ENCODE measurements around the gene CBFA2T2. TPM values are rescaled to one million over a fixed set of nuclear protein-coding genes. Genes with fewer than 3 reads are reported as not detected.
"Not testable (repeated sequence)": the region's sequence is repeated elsewhere in the genome, so short reads cannot be mapped to it uniquely, and the experiment has no call there.

The CBFA2T2 gene
- total RNA-seq, 1 experiment from 2014 or later, result 7.7 TPM

DNA sequence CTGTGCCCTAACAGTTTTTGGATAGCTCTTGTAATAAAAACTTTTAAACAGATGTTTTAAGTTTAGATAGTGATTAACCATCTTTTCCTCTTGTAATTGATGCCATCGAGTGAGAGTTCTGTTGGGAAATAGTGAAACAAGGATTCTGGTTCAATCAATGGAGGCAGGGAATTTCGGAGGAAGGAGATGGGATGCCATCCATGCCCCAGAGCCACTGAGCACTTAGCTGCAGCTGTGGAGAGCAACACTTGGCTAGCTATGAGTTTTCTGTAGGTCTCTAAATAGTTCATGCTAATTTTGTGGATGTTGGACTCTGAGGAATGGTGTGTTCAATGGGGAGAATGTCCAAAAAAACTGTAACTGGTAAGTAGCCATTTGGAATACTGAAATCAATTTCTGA lies 16.7 kb downstream of the CBFA2T2 start:
- no peak for DNase-seq (ENCODE audit: low read depth)

DNA sequence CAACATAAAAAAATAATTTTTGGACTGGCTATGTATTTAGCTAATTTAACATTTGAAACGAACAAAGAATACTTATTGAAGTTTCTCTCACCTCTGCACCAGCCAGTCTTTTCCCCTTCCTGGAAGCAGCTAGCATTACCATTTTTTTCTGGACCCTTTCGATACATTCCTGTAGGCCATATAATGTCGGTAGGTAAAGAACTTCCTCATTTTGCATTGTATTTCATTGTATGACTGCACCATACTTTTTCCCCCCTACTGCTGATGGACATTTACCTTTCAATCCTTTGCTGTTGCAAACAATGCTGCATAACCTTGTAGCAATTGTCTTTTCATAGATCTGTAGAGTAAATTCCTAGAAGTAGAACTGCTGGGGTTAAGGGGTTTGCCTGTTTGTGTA lies 17.6 kb downstream of the CBFA2T2 start:
- no peak for DNase-seq (ENCODE audit: low read depth)

DNA sequence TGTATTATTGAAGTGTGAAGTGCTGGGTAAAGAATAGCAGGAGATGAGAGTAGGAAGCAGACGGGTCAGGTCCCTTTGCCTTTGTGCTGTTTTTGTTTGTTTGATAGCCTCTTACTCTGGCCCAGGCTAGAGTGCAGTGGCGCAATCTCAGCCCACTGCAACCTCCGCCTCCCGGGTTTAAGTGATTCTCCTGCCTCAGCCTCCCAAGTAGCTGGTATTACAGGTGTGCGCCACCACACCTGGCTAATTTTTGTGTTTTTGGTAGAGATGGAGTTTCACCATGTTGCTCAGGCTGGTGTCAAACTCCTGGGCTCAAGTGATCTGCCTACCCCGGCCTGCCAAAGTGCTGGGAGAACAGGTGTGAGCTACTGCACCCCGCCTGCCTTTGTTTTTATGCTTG lies 18.1 kb downstream of the CBFA2T2 start:
- DNase-seq (ENCODE audit: low read depth), result not testable (repeated sequence)

DNA sequence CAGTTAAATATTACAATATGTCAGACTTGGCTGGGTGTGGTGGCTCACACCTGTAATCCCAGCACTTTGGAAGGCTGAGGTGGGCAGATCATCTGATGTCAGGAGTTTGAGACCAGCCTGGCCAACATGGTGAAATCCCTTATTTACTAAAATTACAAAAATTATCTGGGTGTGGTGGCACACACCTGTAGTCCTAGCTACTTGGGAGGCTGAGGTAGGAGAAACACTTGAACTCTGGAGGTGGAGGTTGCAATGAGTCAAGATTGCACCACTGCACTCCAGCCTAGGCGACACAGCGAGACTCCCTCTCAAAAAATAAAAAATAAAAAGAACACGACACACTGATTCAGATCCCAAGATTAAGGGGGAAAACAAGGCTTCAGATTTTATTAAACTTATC lies 19.2 kb downstream of the CBFA2T2 start:
- DNase-seq (ENCODE audit: low read depth), result not testable (repeated sequence)

DNA sequence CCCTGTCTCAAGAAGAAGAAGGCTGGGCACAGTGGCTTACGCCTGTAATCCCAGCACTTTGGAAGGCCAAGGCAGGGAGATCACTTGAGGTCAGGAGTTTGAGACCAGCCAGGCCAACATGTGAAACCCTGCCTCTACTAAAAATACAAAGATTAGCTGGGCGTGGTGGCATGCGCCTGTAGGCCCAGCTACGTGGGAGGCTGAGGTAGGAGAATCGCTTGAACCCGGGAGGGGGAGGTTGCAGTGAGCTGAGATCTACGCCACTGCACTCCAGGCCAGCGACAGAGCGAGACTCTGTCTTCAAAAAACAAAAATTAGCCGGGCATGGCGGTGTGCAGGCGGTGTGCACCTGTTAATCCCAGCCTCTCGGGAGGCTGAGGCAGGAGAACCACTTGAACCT lies 22.0 kb downstream of the CBFA2T2 start:
- not testable (repeated sequence) for DNase-seq (ENCODE audit: low read depth)

DNA sequence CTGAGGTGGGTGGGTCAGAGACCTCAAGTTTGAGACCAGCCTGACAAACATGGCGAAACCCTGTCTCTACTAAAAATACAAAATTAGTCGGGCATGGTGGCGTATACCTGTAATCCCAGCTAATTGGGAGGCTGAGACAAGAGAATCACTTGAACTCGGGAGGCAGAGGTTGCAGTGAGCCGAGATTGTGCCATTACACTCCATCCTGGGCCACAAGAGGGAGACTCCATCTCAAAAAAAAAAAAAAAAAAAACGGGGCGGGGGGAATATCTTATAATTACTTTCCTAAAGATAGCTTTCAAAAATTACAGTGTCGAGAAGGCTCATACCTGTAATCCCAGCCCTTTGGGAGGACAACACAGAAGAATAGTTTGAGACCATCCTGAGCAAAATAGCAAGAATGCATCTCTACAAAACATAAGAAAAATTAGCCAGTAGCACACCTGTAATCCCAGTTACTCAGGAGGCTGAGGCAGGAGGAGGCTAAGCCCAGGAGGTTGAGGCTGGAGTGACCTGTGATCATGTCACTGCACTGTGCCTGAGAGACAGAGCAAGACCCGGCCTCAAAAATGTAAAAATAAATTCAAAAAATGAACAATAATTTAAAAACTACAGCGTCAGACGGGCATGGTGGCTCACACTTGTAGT lies 25.8 kb downstream of the CBFA2T2 start:
- DNase-seq (ENCODE audit: low read depth), result peak; percentile 11

DNA sequence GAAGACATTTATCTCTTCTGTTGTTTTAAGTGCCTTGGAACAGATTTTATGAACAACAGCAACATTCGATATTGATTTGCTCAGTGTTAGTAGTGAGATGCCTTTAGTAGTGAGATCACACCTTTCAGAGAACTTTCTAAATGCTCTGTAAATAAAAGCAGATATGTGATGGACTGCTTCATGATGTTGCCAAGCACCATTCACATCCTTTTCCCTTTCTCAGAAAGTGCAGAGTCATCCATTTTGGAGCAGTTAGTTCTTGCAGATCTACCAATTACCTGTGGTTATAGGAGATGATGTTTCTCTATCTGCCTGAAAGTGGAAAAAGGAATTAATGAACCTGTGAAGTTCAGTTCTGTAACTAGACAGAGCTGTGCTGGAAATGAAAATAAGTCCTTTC lies 27.0 kb downstream of the CBFA2T2 start:
- no peak for DNase-seq (ENCODE audit: low read depth)

DNA sequence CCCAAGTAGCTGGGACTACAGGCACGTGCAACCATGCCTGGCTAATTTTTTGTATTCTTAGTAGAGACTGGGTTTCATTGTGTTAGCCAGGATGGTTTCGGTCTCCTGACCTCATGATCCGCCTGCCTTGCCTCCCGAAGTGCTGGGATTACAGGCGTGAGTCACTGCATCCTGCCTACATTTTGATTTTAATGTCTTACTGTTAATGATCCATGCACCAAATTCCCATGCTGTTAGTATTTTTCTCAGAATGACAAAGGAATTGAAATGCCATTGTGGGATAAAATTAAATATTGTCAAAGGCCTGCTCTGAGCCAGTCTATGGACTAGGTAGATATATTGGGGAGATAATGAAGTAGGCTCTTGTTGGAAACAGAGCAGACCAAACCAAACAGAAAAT lies 28.2 kb downstream of the CBFA2T2 start:
- DNase-seq (ENCODE audit: low read depth), result peak; percentile 84

DNA sequence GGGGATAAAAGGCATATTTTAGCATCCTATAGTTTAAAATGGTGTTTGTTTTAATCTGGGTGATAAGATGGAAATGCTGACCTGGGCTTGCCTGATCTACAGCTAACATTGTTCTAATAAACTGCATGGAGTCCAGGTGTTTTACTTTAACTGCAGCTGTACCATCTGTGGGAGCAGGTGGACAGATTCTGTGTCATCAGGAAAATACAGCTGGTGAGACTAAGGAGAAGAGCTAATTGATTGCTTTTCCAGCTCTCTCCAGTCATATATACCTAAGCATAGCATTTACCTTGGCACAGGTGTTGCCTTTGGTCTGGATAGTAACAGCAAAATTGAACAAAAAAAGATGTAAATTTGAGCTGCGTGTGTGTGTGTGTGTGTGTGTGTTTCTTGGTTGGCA lies 31.6 kb downstream of the CBFA2T2 start:
- DNase-seq (ENCODE audit: low read depth), result no peak

DNA sequence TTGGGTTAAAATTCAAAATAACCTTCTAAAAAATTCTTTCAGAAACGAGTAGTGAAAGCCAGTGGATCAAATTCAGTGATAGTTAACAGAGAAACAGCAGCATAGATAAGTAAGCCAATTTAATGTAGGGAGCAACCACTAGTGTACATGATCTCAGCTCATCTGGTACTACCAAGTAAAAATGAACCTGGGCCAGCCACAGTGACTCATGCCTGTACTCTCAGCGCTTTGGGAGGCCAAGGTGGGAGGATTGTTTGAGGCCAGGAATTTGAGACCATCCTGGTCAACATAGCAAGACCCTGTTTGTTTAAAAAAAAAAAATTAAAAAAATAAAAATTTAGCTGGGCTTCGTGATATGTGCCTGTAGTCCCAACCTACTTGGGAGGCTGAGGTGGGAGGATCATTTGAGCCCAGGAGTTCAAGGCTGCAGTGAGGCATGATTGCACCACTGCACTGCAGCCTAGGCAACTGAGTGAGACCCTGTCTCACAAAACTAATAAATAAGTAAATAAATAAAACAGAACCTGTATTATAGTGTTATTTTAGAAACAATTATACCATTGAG lies 32.4 kb downstream of the CBFA2T2 start:
- no peak for DNase-seq (ENCODE audit: low read depth)

DNA sequence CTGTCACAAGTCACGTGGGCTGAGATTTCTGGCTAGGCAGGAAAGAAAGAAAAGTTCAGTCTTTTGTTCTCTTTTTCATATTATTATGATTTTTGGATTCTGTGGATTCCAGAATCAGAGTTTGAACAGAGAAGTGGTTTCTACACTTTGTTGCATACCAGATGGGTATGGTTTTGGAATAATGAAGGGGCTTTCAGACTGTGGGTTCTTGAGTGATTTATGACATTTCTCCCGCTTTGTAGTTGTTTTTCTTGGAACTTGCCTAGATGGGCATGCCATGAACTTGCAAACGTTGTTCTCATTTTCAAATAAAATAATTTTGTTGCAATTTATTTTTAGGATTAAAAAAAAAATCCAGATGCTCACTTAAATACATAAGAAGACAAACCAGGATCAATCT lies 34.4 kb downstream of the CBFA2T2 start:
- DNase-seq (ENCODE audit: low read depth), result no peak

DNA sequence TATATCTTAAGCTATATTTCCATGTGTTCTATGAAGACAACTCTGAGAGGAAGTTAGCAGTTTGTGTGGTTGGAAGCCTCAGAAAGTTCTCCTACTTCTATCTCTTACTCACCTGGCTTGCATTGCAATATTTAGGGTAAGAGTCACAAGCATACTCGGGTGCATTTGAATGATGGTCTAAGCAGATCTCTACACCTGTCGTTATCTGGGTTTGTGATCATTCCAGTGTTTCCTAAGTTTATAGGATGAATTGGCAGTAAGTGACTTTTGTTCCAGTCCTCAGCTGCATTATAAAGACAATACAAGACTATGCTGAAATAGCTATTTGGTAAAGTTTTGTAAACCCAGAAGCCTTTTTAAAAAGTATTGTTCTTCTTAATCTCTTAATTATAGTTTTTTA lies 36.9 kb downstream of the CBFA2T2 start:
- DNase-seq (ENCODE audit: low read depth), result no peak

DNA sequence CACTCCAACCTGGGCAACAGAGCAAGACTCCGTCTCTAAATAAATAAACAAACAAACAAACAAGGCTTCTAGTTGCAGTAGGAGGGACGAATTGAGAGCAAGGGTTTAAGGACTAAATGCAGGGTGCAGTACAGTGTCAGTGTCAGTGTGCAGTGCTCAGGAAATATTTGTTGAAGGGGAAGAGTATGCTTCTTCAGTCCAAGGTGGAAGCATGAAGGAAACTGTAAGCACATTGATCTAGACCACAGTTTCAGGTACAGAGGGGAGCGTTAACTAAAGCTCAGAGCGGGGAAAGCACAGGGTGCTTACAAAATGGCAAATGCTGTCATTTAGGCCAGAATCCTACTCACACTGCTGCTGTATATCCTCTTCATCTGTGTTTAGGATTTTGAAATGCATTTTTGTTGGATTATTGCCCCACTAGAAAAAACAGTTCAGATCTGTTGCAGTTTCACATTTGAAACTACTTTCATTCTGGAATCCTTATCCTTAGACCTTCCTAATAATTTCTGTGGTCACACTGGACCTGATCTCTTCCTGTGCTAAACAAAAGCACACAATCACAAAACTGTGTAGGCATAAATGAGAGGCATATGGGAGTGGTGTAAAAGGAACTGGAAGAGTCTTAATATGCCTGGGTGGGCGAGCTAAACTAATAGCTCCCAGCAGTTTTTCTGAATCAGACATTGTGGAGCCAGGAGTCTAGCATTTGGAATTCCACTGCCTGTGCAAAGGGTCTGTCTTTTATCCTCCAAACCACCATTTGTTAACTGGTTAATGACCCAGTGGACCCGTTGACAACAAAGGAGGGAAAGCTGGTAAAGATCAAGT lies 41.4 kb downstream of the CBFA2T2 start:
- DNase-seq (ENCODE audit: low read depth), result peak; percentile 51

DNA sequence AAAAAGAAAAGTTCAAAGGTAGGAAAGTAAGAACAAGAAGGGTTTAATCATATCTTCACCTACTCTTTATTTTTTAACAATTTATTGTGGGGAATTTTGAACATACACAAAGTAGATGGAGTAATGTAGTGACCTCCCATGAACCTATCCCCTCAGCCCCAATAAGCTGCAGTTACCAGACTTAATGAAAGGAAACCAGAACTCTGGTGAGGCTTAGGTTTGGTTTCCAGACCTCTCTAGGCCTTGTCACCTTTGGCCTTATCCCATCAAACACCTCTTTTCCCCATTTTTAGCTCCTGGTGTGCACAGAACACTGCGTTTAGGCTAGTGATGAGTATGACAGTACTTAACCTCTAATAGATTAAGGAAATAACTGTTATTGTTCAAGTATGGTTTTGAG lies 42.0 kb downstream of the CBFA2T2 start:
- DNase-seq (ENCODE audit: low read depth), result no peak

DNA sequence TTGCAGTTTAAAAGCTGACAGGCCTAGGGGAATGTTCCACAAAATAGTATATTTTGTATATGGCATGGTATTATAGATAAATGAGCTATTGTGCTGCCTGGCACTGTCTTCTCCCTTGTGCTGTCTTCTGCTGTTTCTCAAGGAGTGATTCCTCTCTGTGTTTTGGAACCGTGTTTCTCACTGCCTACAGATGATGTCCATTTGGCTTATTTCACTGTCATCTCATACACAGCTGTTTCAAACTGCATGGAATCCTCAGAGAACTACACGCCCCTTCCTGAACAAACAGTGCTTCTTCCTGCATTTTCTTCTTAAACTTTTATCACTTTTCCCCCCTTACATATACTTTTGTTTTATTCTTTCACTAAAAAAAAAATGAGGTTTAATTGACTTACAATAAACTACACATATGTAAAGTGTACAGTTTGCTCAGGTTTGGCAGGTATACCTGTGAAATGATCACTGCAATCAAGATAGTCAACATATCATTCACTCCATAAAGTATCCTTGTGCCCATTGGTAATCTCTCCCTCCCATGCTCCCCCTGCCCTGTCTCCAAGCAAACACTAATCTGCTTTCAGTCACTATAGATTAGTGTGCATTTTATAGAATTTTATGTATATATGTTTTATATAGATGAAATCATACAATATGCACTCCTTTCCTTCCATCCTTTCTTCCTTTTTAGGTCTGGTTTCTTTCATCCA lies 43.0 kb downstream of the CBFA2T2 start:
- no peak for DNase-seq (ENCODE audit: low read depth)

DNA sequence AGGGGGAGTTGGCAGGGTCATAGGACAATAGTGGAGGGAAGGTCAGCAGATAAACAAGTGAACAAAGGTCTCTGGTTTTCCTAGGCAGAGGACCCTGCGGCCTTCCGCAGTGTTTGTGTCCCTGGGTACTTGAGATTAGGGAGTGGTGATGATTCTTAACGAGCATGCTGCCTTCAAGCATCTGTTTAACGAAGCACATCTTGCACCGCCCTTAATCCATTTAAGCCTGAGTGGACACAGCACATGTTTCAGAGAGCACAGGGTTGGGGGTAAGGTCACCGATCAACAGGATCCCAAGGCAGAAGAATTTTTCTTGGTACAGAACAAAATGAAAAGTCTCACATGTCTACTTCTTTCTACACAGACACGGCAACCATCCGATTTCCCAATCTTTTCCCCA lies 45.8 kb downstream of the CBFA2T2 start:
- not testable (repeated sequence) for DNase-seq (ENCODE audit: low read depth)

DNA sequence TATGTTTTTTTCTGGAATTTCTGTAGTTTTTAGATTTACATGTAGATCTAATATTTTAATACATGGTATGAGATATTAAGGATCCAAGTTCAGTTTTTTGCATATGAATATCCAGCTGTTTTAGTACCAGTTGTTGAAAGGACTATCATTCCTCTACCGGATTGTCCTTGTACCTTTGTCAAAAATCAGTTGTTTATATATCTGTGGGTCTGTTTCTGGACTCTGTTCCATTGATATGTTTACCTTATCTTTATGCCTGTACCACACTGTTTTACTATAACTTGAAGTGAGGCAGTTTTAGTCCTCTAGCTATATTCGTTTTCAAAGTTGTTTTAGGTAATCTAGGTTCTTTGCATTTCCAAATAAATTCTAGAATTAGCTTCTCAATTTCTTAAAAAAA lies 47.7 kb downstream of the CBFA2T2 start:
- DNase-seq (ENCODE audit: low read depth), result no peak

DNA sequence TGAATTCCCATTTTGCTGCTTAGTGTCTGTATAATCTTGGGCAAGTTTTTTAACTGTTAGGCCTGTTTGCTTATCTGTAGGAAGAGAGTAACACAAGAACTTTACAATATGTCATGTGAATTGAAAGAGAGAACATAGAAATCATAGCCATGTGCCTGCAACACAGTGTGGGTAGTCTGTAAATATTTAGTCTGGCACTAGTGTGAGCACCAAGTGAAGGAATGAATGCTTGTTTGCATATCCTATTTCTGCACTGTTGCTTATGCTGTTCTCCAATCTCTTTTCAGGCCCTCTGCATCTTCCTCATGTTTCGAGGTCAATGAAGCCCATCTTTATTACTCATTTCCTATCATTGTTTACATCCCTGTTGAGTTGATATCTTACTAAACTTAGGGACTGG lies 49.2 kb downstream of the CBFA2T2 start:
- peak; percentile 21 for DNase-seq (ENCODE audit: low read depth)

DNA sequence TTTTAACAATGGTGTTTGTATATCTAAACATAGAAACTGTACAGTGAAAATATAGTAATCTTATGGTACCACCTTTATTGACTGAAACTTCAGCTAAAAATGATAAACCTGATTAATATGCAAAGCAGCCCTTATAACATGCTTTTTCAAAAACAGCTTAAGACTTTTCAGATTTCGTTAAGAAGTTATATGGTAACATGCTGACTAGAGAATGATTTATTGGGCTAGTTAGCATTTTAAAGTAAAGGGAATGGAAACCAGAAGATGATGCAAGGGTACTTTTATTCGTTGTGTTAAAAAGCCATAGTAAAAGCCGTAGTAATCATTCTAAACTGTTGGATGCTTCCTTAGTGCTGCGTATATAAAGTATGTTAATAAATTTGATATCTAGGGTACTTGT lies 50.5 kb downstream of the CBFA2T2 start:
- DNase-seq (ENCODE audit: low read depth), result no peak

DNA sequence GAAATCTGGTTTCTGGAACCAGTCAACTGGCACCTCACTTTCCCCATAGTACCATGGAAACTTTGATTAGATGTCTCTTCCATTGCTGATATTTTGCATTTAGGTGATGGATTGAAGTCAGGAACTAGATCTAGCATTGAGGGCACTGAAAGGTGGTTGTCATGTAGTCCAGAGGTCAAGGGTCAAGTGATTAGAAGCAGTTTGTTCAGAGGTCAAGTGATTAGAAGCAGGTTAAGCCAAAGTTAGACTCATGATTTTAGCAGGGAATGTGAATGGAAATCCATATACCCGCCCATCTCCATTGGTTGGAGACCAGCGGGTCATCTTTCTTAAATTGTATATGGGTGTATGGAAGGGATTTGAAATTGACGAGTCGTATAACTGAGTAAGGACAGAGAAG lies 51.2 kb downstream of the CBFA2T2 start:
- no peak for DNase-seq (ENCODE audit: low read depth)

DNA sequence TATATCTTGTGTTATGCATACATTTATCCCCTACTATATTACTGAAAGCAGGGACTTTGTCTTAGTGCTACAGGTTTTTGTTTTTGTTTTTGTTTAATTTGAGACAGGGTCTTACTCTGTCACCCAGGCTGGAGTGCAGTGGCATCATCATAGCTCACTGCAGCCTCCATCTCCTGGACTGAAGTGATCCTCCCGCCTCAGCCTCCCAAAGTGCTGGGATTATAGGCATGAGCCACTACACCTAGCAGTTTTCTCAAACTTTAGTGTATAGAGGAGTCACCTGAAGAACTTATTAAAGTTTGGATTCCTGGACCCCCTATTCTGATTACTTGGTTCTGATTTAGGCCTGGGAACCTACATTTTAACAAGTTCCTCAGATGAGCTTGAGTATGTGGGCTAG lies 51.9 kb downstream of the CBFA2T2 start:
- no peak for DNase-seq (ENCODE audit: low read depth)

DNA sequence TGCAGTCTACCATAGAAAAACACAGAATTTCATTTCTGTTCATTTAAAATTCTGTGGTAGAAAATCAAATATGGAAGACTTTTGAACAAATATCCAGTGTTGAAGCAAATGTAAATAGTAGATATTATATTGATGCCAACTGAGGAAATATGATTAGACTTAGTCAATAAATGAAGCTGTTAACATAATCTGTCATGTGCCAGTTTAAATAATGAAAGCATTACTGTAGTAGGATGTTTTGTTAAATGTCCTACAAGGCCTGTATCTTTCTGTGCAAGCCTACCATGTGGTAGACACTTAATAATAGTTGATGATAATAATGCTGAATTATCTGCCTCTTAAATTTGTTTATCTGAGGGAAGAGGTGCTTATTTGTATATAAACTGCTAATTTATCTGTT lies 55.9 kb downstream of the CBFA2T2 start:
- no peak for DNase-seq (ENCODE audit: low read depth)
